Immature natural killer cell (primary cell): ENCODE data around the gene SGK1. TPM values are rescaled to one million over a fixed set of nuclear protein-coding genes. Genes with fewer than 3 reads are reported as not detected.
"Not testable (repeated sequence)": the region's sequence is repeated elsewhere in the genome, so short reads cannot be mapped to it uniquely, and the experiment has no call there.

Experiments used
- DNase-seq, 3 donors: peaks; one replicate each; pipeline ENCODE4 v3.0.0; 2022; ENCODE audit warnings: mixed read lengths in 1 of 3
- H3K27ac Mint-ChIP-seq, 6 donors: one replicate each; pipeline ENCODE4 v1.8.0; 2020; ENCODE audit warnings: mixed read lengths in 6 of 6, mild to moderate bottlenecking in 5 of 6, inconsistent platforms in 4 of 6, moderate library complexity in 3 of 6
- H3K27me3 Mint-ChIP-seq, 3 donors: one replicate each; pipeline ENCODE4 v1.8.0; 2020 to 2021; ENCODE audit warnings: low read depth in 3 of 3, mild to moderate bottlenecking in 3 of 3, mixed read lengths in 3 of 3, moderate library complexity in 3 of 3, inconsistent platforms in 1 of 3
- H3K36me3 Mint-ChIP-seq, 3 donors: one replicate each; pipeline ENCODE4 v1.8.0; 2020; ENCODE audit warnings: mixed read lengths in 3 of 3, inconsistent platforms in 2 of 3, mild to moderate bottlenecking in 2 of 3
- H3K4me1 Mint-ChIP-seq, 2 donors: one replicate each; pipeline ENCODE4 v1.8.0; 2020; ENCODE audit warnings: inconsistent platforms in 2 of 2, mild to moderate bottlenecking in 2 of 2, mixed read lengths in 2 of 2, moderate library complexity in 1 of 2
- H3K4me3 Mint-ChIP-seq, 5 donors: one replicate each; pipeline ENCODE4 v1.8.0; 2020; ENCODE audit warnings: mild to moderate bottlenecking in 5 of 5, mixed read lengths in 5 of 5, inconsistent platforms in 3 of 5, moderate library complexity in 3 of 5
- H3K9me3 Mint-ChIP-seq, 6 donors: one replicate each; pipeline ENCODE4 v1.8.0; 2020; ENCODE audit warnings: mild to moderate bottlenecking in 6 of 6, mixed read lengths in 6 of 6, inconsistent platforms in 4 of 6, moderate library complexity in 3 of 6
- polyA plus RNA-seq, 3 donors: library from polyadenylated mRNA; unstranded; fragments of 300-500 nt; fragmentation: Illumina TruSeq; gene quantifications; one replicate each; pipeline ENCODE4 v1.2.3, GENCODE V29; 2021

Gene SGK1
- polyA plus RNA-seq, 3 donors from 2014 or later: 1.2 to 4.3 (median 3.8) TPM

DNA sequence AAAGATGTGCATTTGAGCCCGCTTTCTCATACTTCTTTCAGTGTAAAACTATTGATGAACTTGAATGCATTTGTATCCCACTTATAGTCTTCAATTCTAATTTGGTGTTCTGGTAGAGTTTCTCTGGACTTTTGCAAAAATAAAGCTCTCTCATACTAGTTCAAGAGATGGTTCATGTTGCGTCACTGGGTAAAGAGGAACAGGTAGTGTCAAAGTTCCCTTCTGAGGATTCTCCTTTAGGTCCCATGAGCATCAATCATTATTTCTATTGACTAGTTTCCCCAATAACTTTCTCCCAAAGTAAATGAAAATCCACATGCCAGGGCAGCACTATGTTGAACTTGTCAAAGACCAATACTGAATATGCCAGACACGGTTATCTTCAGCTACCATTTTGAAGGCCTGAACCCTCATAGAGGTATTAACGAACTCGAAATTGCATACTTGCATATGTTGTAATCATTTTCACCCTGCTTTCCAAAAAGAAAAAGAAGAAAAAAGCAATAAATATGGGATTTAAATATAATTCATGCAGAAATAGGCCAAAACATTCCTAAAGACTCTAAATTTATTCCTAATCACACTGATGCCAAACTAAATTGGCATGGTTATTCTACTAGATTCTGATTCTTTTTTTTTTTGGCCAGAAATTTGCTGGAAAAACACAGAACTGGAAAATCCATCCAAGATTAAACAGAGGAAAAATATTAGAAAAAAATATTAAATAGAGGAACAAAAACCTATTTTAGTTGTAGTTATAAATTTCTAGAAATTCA is 84.5 kb downstream of the SGK1 start:
- no peaks in the 10 kb centered on the region for H3K36me3 Mint-ChIP-seq
- H3K27me3 Mint-ChIP-seq: peaks cover 0 to 4% (median 0%) of the 10 kb centered on the region in 3 donors
- H3K4me1 Mint-ChIP-seq: no peaks in the 10 kb centered on the region
- no peak overlapping the region for H3K27ac Mint-ChIP-seq
- DNase-seq: no peak
- no peaks in the 10 kb centered on the region for H3K9me3 Mint-ChIP-seq
- no peak overlapping the region for H3K4me3 Mint-ChIP-seq

- Mint-ChIP-seq H3K27ac (no peak overlapping the region), H3K27me3 (peaks cover 0 to 4% (median 0%) of the 10 kb centered on the region in 3 donors), H3K9me3 (no peaks in the 10 kb centered on the region), H3K4me1 (no peaks in the 10 kb centered on the region), H3K4me3 (no peak overlapping the region), H3K36me3 (no peaks in the 10 kb centered on the region)
- DNase-seq: no peak
These were observed 87.0 kb downstream of the SGK1 start for GRCh38 chr6:134230940-134231339.

- Mint-ChIP-seq H3K9me3 (no peaks in the 10 kb centered on the region), H3K27me3 (peaks cover 0 to 4% (median 0%) of the 10 kb centered on the region in 3 donors), H3K36me3 (no peaks in the 10 kb centered on the region), H3K4me3 (no peak overlapping the region), H3K4me1 (no peaks in the 10 kb centered on the region), H3K27ac (no peak overlapping the region)
- DNase-seq: no peak
These were observed 87.7 kb downstream of the SGK1 start for GRCh38 chr6:134230087-134230700.

DNA sequence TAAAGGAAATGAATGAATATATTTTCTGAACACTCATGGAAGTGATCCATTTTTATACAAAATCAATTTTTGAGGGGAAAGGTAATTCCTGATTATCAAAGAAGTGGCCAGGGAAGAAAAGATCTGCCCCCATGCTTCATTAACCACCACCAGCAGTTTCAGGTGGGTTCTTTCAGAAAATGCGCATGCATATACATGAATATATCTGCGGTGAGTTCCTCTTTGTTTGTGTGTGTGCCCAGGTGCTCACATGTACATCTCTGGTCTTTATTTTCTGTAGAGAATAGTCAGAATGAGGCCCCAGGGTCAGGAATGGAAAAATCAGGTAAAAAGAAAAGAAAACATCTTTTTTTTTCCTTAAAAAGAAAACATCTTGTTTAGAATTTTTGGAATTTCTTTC is 88.4 kb downstream of the SGK1 start:
- Mint-ChIP-seq H3K27me3 (peaks cover 0 to 4% (median 0%) of the 10 kb centered on the region in 3 donors), H3K27ac (no peak overlapping the region), H3K4me3 (no peak overlapping the region), H3K9me3 (no peaks in the 10 kb centered on the region), H3K4me1 (no peaks in the 10 kb centered on the region), H3K36me3 (no peaks in the 10 kb centered on the region)
- no peak for DNase-seq

- H3K4me1 Mint-ChIP-seq: no peaks in the 10 kb centered on the region
- H3K27ac Mint-ChIP-seq: no peak overlapping the region
These were observed 94.0 kb downstream of the SGK1 start for GRCh38 chr6:134223796-134224420.

DNA sequence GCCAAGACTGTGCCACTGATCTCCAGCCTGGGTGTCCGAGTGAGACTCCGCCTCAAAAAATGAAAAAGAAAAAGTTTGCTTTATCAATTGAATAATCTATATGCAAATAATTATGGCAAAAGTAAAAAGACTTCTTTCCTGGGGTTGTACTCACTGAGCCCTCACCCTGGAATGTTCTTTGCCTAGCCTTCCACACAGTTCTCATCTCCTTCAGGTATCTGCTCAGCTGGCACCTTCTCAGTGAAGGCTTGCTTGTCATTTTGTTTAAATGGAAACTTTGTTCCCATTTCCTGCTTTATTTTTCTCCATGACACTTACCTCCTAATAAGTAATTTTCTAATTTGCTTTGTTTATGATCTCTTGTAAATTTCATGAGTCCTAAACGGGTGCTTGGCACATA is 96.7 kb downstream of the SGK1 start:
- Mint-ChIP-seq H3K4me3 (no peak overlapping the region), H3K27ac (no peak overlapping the region), H3K9me3 (no peaks in the 10 kb centered on the region), H3K36me3 (no peaks in the 10 kb centered on the region), H3K27me3 (no peaks in the 10 kb centered on the region), H3K4me1 (no peaks in the 10 kb centered on the region)
- no peak for DNase-seq

More at GRCh38 chr6:134223796-134224420, 94.0 kb downstream of the SGK1 start:
- Mint-ChIP-seq H3K27me3 (no peaks in the 10 kb centered on the region), H3K4me3 (no peak overlapping the region), H3K9me3 (no peaks in the 10 kb centered on the region), H3K36me3 (no peaks in the 10 kb centered on the region)
- no peak for DNase-seq

DNA sequence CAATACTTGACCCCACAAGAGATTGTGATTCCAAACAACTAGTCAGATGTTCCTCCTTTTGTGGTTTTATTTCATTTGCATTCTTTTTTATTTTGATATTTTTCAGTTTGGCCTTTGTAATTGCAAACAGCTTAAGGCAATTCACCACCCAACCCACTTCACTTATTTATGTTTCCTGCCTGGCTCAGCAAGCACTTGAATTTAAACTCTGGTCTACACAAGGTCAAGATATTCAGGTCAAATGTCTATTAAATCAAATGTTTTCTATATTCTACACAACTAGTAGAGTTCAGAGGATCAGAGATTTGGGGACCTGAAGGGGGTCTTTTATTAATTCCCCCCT is 100.1 kb downstream of the SGK1 start:
- H3K27ac Mint-ChIP-seq: no peak overlapping the region
- no peak overlapping the region for H3K4me3 Mint-ChIP-seq
- DNase-seq: no peak
- no peaks in the 10 kb centered on the region for H3K9me3 Mint-ChIP-seq
- H3K36me3 Mint-ChIP-seq: no peaks in the 10 kb centered on the region
- no peaks in the 10 kb centered on the region for H3K27me3 Mint-ChIP-seq
- no peaks in the 10 kb centered on the region for H3K4me1 Mint-ChIP-seq

DNA sequence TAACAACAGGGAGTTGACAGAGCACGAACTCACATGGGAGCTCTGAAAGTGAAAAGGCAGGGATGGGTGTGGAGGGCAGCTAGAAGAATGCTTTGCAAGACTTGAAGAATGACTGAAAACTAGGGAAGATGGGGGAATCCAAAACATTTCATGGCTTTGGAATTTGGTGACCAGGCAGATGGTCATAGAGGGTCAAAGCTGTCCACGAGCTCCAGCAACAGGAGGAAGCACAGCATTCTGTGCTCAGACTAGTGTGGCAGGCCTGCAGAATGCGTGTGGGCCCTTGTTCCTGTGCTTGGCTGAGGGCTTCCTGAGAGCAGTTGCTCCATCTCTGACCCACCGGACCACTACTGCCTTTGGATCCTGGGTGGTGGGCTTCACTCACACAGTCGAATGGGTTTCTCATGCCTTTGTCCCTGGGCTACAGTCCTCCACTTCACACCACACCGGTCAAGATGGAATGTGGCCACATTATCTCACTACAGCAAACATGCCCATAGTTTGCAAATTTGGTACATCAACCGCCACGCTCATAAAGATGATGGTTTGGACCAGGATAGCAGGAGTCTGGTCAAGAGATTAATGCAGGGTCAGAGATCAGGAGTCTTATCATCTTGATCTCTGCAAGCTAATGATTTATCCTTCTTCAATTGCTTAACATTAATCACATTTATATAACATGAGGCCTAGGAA is 100.7 kb downstream of the SGK1 start:
- Mint-ChIP-seq H3K36me3 (no peaks in the 10 kb centered on the region), H3K27ac (no peak overlapping the region), H3K4me1 (no peaks in the 10 kb centered on the region), H3K4me3 (no peak overlapping the region), H3K27me3 (peaks cover 0 to 2% (median 0%) of the 10 kb centered on the region in 3 donors), H3K9me3 (no peaks in the 10 kb centered on the region)
- no peak for DNase-seq

GRCh38 chr6:134216301-134217010 is 101.5 kb downstream of the SGK1 start:
- H3K4me3 Mint-ChIP-seq: no peak overlapping the region
- peaks cover 0 to 2% (median 0%) of the 10 kb centered on the region in 3 donors for H3K27me3 Mint-ChIP-seq
- H3K27ac Mint-ChIP-seq: no peak overlapping the region
- H3K4me1 Mint-ChIP-seq: no peaks in the 10 kb centered on the region
- no peaks in the 10 kb centered on the region for H3K9me3 Mint-ChIP-seq
- H3K36me3 Mint-ChIP-seq: no peaks in the 10 kb centered on the region
- DNase-seq: no peak

DNA sequence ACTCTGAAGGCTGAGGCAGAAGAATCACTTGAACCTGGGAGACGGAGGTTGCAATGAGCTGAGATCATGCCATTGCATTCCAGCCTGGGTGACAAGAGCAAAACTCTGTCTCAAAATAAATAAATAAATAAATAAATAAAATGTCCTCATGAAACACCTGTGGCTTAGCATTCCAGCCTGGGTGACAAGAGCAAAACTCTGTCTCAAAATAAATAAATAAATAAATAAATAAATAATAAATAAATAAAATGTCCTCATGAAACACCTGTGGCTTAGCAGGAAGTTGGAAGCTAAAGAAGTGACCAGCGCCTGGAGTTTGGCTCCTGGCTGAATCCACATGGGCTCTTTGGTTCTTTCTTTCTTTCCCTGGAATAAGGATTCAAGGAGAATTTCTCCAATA is 104.5 kb downstream of the SGK1 start:
- H3K9me3 Mint-ChIP-seq: not testable (repeated sequence)

GRCh38 chr6:134211297-134211696 is 106.6 kb downstream of the SGK1 start:
- Mint-ChIP-seq H3K9me3 (no peaks in the 10 kb centered on the region), H3K27me3 (peaks cover 0 to 2% (median 0%) of the 10 kb centered on the region in 3 donors), H3K4me1 (no peaks in the 10 kb centered on the region), H3K27ac (no peak overlapping the region), H3K36me3 (no peaks in the 10 kb centered on the region), H3K4me3 (no peak overlapping the region)
- DNase-seq: no peak

More for the DNA sequence above, 104.5 kb downstream of the SGK1 start:
- not testable (repeated sequence) for H3K4me3 Mint-ChIP-seq, H3K4me1 Mint-ChIP-seq, H3K36me3 Mint-ChIP-seq, H3K27me3 Mint-ChIP-seq, H3K27ac Mint-ChIP-seq, DNase-seq

DNA sequence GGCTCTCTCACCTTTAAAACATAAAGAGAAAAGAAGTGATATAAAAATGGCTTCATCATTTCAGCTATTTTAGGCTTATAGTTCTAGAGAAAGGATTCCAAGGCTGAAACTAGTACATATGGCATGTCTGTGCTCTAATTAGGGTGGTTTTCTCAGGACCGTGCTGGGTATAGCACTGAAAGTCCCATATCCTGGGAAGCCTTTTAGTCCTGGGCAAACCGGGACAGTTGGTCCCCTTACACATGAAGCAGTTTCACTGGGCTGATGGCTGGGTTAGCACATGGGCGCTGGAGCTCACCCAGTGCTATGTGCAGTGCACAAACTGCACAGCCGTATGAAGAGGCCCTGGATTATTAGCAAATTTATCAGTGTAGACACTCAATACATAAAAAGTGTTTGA is 110.5 kb downstream of the SGK1 start:
- H3K27ac Mint-ChIP-seq: no peak overlapping the region
- peaks cover 0 to 4% (median 0%) of the 10 kb centered on the region in 3 donors for H3K36me3 Mint-ChIP-seq
- H3K27me3 Mint-ChIP-seq: peaks cover 0 to 4% (median 3%) of the 10 kb centered on the region in 3 donors
- DNase-seq: no peak
- H3K9me3 Mint-ChIP-seq: peaks cover 0 to 5% (median 1%) of the 10 kb centered on the region in 6 donors
- H3K4me1 Mint-ChIP-seq: no peaks in the 10 kb centered on the region
- H3K4me3 Mint-ChIP-seq: no peak overlapping the region

GRCh38 chr6:134205366-134205765 is 112.5 kb downstream of the SGK1 start:
- DNase-seq: no peak
- Mint-ChIP-seq H3K9me3 (peaks cover 0 to 6% (median 1%) of the 10 kb centered on the region in 6 donors), H3K4me3 (no peak overlapping the region), H3K27me3 (peaks cover 2 to 5% (median 2%) of the 10 kb centered on the region in 3 donors), H3K4me1 (no peaks in the 10 kb centered on the region), H3K27ac (no peak overlapping the region), H3K36me3 (peaks cover 0 to 4% (median 0%) of the 10 kb centered on the region in 3 donors)
